Hindlimb muscle (tissue), 1 donor: ENCODE data around the gene VMP1. TPM values are rescaled to one million over a fixed set of nuclear protein-coding genes. Genes with fewer than 3 reads are reported as not detected.
"Not testable (repeated sequence)": the region's sequence is repeated elsewhere in the genome, so short reads cannot be mapped to it uniquely, and the experiment has no call there.

Source experiments
- DNase-seq: peaks from one replicate; pipeline ENCODE4 v3.0.0-alpha.2; 2013
- polyA plus RNA-seq: library from polyadenylated mRNA; unstranded; fragments of 120-200 nt; gene quantifications from one replicate; pipeline ENCODE4 v1.2.1, GENCODE V29; 2013; ENCODE audit not compliant: insufficient read length

The VMP1 gene
- polyA plus RNA-seq, 1 donor, result 53.8 TPM

GRCh38 chr17:59783221-59784047 lies 76.0 kb downstream of the VMP1 start:
- no peak for DNase-seq

- no peak for DNase-seq
These were observed 77.8 kb downstream of the VMP1 start for GRCh38 chr17:59785091-59785799.

- no peak for DNase-seq
These were observed 78.7 kb downstream of the VMP1 start for GRCh38 chr17:59786213-59786535.

GRCh38 chr17:59786536-59787319 lies 79.3 kb downstream of the VMP1 start:
- DNase-seq, result peak; percentile 71

- DNase-seq, result not testable (repeated sequence)
These were observed 82.4 kb downstream of the VMP1 start for GRCh38 chr17:59789849-59790248.

- DNase-seq, result not testable (repeated sequence)
These were observed 83.0 kb downstream of the VMP1 start for GRCh38 chr17:59790418-59790817.

GRCh38 chr17:59790910-59791309 lies 83.5 kb downstream of the VMP1 start:
- no peak for DNase-seq

GRCh38 chr17:59791603-59792457 lies 84.4 kb downstream of the VMP1 start:
- DNase-seq, result no peak

- DNase-seq, result not testable (repeated sequence)
These were observed 85.0 kb downstream of the VMP1 start for GRCh38 chr17:59792458-59792823.

GRCh38 chr17:59793205-59793604 lies 85.8 kb downstream of the VMP1 start:
- DNase-seq, result no peak

GRCh38 chr17:59796138-59796537 lies 88.7 kb downstream of the VMP1 start:
- DNase-seq, result no peak

- DNase-seq, result no peak
These were observed 89.3 kb downstream of the VMP1 start for GRCh38 chr17:59796785-59797205.

GRCh38 chr17:59798111-59798510 lies 90.7 kb downstream of the VMP1 start:
- DNase-seq, result no peak

- DNase-seq, result no peak
These were observed 93.1 kb downstream of the VMP1 start for GRCh38 chr17:59800530-59800942.

GRCh38 chr17:59802160-59802559 lies 94.7 kb downstream of the VMP1 start:
- no peak for DNase-seq

- no peak for DNase-seq
These were observed 97.5 kb downstream of the VMP1 start for GRCh38 chr17:59804901-59805465.

- DNase-seq, result not testable (repeated sequence)
These were observed 98.9 kb downstream of the VMP1 start for GRCh38 chr17:59806322-59806721.

- DNase-seq, result no peak
These were observed 100.5 kb downstream of the VMP1 start for GRCh38 chr17:59807892-59808509.

GRCh38 chr17:59810894-59811153 lies 103.4 kb downstream of the VMP1 start:
- DNase-seq, result no peak

- DNase-seq, result no peak
These were observed 103.8 kb downstream of the VMP1 start for GRCh38 chr17:59811209-59811608.

GRCh38 chr17:59812139-59812538 lies 104.7 kb downstream of the VMP1 start:
- DNase-seq, result no peak

- no peak for DNase-seq
These were observed 106.8 kb downstream of the VMP1 start for GRCh38 chr17:59814276-59814675.
